HepG2 (cell line): ENCODE data around the gene SEMA4C. TPM values are rescaled to one million over a fixed set of nuclear protein-coding genes. Genes with fewer than 3 reads are reported as not detected.

Source experiments
- DPF2 ChIP-seq: sonication (generic); formaldehyde crosslinking; IDR thresholded peaks from 2 replicates; pipeline ENCODE4 v1.4.0; 2020; ENCODE audit warnings: mild to moderate bottlenecking, low read depth, missing genetic modification reagents, borderline replicate concordance
- EEA1 ChIP-seq: sonication (generic); formaldehyde crosslinking; IDR thresholded peaks from 2 replicates; pipeline ENCODE4 v1.5.1; 2020; ENCODE audit warnings: mild to moderate bottlenecking, missing genetic modification reagents, borderline replicate concordance
- KDM6A ChIP-seq: IDR thresholded peaks from 2 replicates; pipeline ENCODE4 v1.6.1; 2016; ENCODE audit warnings: low read depth
- LCORL ChIP-seq, 2 experiments: fragments of 450-650 bp in 1 of 2; sonication (generic) in 1 of 2; formaldehyde crosslinking in 1 of 2; IDR thresholded peaks; 2 replicates each; pipeline versions ENCODE4 v1.5.0 to v1.6.1; 2017 to 2020; ENCODE audit warnings: antibody characterized with exemption in 1 of 2, missing genetic modification reagents in 1 of 2
- MEIS1 ChIP-seq: sonication (generic); formaldehyde crosslinking; IDR thresholded peaks from 2 replicates; pipeline ENCODE4 v1.9.0; 2021; ENCODE audit warnings: mild to moderate bottlenecking, missing genetic modification reagents, moderate library complexity, borderline replicate concordance
- MIER3 ChIP-seq: IDR thresholded peaks from 2 replicates; pipeline ENCODE4 v1.6.1; 2016; ENCODE audit warnings: missing compliant biosample characterization, borderline replicate concordance
- NFATC3 ChIP-seq: sonication (generic); formaldehyde crosslinking; IDR thresholded peaks from 2 replicates; pipeline ENCODE4 v1.5.1; 2020; ENCODE audit warnings: mild to moderate bottlenecking, missing genetic modification reagents
- NONO ChIP-seq, 2 experiments: fragments of 450-650 bp in 1 of 2; sonication (generic) in 1 of 2; formaldehyde crosslinking in 1 of 2; IDR thresholded peaks in 1 of 2; conservative IDR thresholded peaks in 1 of 2; 2 replicates each; pipeline versions ENCODE4 v1.6.1 to v1.8.0; 2017 to 2022; ENCODE audit warnings: mild to moderate bottlenecking in 1 of 2, missing genetic modification reagents in 1 of 2, moderate library complexity in 1 of 2
- PPARG ChIP-seq: conservative IDR thresholded peaks from 2 replicates; pipeline ENCODE4 v1.6.1; 2016; ENCODE audit warnings: missing biosample characterization, missing genetic modification reagents
- RAD51 ChIP-seq: fragments of 450-650 bp; IDR thresholded peaks from 2 replicates; pipeline ENCODE4 v1.6.1; 2016; ENCODE audit warnings: borderline replicate concordance
- ZFAT ChIP-seq: sonication (generic); formaldehyde crosslinking; conservative IDR thresholded peaks from 2 replicates; pipeline ENCODE4 v1.8.1; 2023; ENCODE audit warnings: missing genetic modification reagents, inconsistent platforms
- ZNF496 ChIP-seq: sonication (generic); formaldehyde crosslinking; IDR thresholded peaks from 2 replicates; pipeline ENCODE4 v1.8.1; 2023; ENCODE audit warnings: mild to moderate bottlenecking, moderate library complexity, missing genetic modification reagents; ENCODE audit not compliant: insufficient replicate concordance
- ZNF552 ChIP-seq: sonication (generic); formaldehyde crosslinking; IDR thresholded peaks from 2 replicates; pipeline ENCODE4 v1.9.0; 2022; ENCODE audit warnings: missing genetic modification reagents, mild to moderate bottlenecking, borderline replicate concordance
- polyA plus RNA-seq, 8 experiments: library from polyadenylated mRNA; depleted of rRNA in 3 of 8; stranded (reverse) in 7 of 8; unstranded in 1 of 8; fragments of >200 nt; fragmentation: Illumina TruSeq in 4 of 8; extraction: Trizol in 4 of 8; gene quantifications; 2 replicates each; pipeline versions ENCODE4 v1.2.1 to v1.2.3, GENCODE V29; 2011 to 2016; ENCODE audit warnings: low read depth in 4 of 8, missing spikeins in 1 of 8, mixed read lengths in 1 of 8; ENCODE audit not compliant: insufficient read depth in 1 of 8
- total RNA-seq, 5 experiments: library from RNA; depleted of rRNA; stranded (reverse); fragments of >200 nt; fragmentation: Illumina TruSeq; extraction: Trizol; gene quantifications; 2 replicates each; pipeline ENCODE4 v1.2.3, GENCODE V29; 2016; ENCODE audit warnings: low read depth in 1 of 5
- TF ChIP-seq, protein P1 (sequence below): sonication (generic); formaldehyde crosslinking; IDR thresholded peaks from 2 replicates; pipeline ENCODE4 v1.8.0; 2022; ENCODE audit warnings: low read depth, missing genetic modification reagents
- TF ChIP-seq, protein P2 (sequence below): sonication (generic); formaldehyde crosslinking; IDR thresholded peaks from 2 replicates; pipeline ENCODE4 v1.4.0; 2020; ENCODE audit warnings: missing genetic modification reagents, low read depth, mild to moderate bottlenecking, borderline replicate concordance
- TF ChIP-seq, protein P3 (sequence below): sonication (generic); formaldehyde crosslinking; IDR thresholded peaks from 2 replicates; pipeline ENCODE4 v1.4.0; 2020; ENCODE audit warnings: low read depth, mild to moderate bottlenecking, missing genetic modification reagents
- TF ChIP-seq, protein P4 (sequence below): fragments of 450-650 bp; IDR thresholded peaks from 2 replicates; pipeline ENCODE4 v1.6.1; 2016
- TF ChIP-seq, protein P5 (sequence below): sonication (generic); formaldehyde crosslinking; IDR thresholded peaks from 2 replicates; pipeline ENCODE4 v1.5.0; 2020; ENCODE audit warnings: missing genetic modification reagents
- TF ChIP-seq, protein P6 (sequence below): IDR thresholded peaks from 2 replicates; pipeline ENCODE4 v1.6.1; 2016; ENCODE audit warnings: low read depth, borderline replicate concordance
- TF ChIP-seq, protein P7 (sequence below): IDR thresholded peaks from 2 replicates; pipeline ENCODE4 v1.6.1; 2018; ENCODE audit warnings: missing genetic modification reagents, mild to moderate bottlenecking, missing compliant biosample characterization

SEMA4C gene
- total and polyA plus RNA-seq, 2 of the 13 experiments (the other 11 are each of a cell fraction or from before 2014, with no cell fraction given) = 25.9 to 46.6 TPM

DNA sequence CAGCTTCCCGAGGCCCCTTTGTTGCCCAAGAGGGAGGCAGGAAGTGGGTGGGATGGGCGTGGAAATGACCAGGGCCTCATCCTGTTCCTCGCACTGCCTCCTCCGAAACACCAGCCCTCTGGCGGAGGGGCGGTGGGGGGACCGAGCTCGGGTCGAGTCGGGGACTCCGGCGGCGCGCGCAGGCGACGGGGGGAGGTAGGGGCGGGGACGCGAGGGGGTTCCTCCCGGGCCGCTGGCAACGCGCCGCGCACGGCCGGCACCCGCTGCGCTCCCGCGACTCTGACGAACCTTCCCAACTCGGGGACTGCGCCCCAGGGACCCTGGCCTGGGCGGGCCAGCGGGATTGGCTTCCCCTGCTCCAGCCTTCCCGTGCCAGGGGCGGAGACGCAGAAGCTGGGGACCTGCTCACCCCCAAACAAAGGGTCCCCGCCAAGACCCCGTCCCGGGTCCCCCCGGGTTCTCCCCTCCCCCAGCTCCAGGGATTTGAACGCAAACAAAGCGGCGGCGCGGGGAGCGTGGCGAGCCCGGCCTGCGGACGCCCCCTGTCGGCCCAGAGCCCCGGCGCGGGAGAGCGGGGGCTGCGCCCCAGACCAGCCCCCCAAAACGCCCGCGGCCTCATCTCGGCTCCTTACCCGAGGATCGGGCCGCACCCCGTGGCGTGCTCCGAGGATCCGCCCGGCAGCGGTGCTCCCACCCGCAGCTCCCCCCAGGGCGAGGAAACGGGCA, 1.2 kb downstream of the SEMA4C start (continued):
- TF ChIP-seq, protein P1, sequence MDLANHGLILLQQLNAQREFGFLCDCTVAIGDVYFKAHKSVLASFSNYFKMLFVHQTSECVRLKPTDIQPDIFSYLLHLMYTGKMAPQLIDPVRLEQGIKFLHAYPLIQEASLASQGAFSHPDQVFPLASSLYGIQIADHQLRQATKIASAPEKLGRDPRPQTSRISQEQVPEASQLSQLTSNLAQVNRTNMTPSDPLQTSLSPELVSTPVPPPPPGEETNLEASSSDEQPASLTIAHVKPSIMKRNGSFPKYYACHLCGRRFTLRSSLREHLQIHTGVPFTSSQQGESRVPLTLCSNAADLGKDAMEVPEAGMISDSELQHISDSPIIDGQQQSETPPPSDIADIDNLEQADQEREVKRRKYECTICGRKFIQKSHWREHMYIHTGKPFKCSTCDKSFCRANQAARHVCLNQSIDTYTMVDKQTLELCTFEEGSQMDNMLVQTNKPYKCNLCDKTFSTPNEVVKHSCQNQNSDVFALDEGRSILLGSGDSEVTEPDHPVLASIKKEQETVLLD (CRISPR knock-in tag) = 0 out of 2 replicates have a peak, but pooled peaks have one; percentile 18
- TF ChIP-seq ZNF552 (CRISPR knock-in tag) (no peak), KDM6A (CRISPR knock-in tag) (peak; percentile 43; the same call in 1 of the 2 replicates), ZNF496 (CRISPR knock-in tag) (no peak), ZFAT (CRISPR knock-in tag) (no peak), MEIS1 (CRISPR knock-in tag) (peak; percentile 66; the same call in 1 of the 2 replicates), LCORL (IDR thresholded peaks at IDR 0.05) (no peak), LCORL (CRISPR knock-in tag; IDR thresholded peaks at IDR 0.05) (peak; percentile 74), PPARG (CRISPR knock-in tag) (0 out of 2 replicates have a peak, but pooled peaks have one; percentile 11), EEA1 (CRISPR knock-in tag) (no peak), NFATC3 (no peak), MIER3 (peak; percentile 6; the same call in 1 of the 2 replicates), NONO (IDR thresholded peaks at IDR 0.05) (no peak), NONO (CRISPR knock-in tag; conservative IDR thresholded peaks at IDR 0.05) (peak; percentile 54), RAD51 (no peak), DPF2 (peak; percentile 61; the same call in 1 of the 2 replicates)
- TF ChIP-seq, protein P2, sequence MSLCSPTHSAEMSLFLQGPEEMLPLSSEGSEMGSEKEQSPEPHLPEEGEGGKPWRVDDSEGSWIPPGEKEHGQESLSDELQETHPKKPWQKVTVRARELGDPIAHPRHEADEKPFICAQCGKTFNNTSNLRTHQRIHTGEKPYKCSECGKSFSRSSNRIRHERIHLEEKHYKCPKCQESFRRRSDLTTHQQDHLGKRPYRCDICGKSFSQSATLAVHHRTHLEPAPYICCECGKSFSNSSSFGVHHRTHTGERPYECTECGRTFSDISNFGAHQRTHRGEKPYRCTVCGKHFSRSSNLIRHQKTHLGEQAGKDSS (CRISPR knock-in tag) = peak; percentile 89
- TF ChIP-seq, protein P3, sequence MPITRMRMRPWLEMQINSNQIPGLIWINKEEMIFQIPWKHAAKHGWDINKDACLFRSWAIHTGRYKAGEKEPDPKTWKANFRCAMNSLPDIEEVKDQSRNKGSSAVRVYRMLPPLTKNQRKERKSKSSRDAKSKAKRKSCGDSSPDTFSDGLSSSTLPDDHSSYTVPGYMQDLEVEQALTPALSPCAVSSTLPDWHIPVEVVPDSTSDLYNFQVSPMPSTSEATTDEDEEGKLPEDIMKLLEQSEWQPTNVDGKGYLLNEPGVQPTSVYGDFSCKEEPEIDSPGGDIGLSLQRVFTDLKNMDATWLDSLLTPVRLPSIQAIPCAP = peak; percentile 87; the same call in 1 of the 2 replicates
- TF ChIP-seq, protein P4, sequence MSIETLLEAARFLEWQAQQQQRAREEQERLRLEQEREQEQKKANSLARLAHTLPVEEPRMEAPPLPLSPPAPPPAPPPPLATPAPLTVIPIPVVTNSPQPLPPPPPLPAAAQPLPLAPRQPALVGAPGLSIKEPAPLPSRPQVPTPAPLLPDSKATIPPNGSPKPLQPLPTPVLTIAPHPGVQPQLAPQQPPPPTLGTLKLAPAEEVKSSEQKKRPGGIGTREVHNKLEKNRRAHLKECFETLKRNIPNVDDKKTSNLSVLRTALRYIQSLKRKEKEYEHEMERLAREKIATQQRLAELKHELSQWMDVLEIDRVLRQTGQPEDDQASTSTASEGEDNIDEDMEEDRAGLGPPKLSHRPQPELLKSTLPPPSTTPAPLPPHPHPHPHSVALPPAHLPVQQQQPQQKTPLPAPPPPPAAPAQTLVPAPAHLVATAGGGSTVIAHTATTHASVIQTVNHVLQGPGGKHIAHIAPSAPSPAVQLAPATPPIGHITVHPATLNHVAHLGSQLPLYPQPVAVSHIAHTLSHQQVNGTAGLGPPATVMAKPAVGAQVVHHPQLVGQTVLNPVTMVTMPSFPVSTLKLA = no peak
- TF ChIP-seq, protein P5, sequence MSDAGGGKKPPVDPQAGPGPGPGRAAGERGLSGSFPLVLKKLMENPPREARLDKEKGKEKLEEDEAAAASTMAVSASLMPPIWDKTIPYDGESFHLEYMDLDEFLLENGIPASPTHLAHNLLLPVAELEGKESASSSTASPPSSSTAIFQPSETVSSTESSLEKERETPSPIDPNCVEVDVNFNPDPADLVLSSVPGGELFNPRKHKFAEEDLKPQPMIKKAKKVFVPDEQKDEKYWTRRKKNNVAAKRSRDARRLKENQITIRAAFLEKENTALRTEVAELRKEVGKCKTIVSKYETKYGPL (CRISPR knock-in tag) = peak; percentile 15; the same call in 1 of the 2 replicates
- TF ChIP-seq, protein P6, sequence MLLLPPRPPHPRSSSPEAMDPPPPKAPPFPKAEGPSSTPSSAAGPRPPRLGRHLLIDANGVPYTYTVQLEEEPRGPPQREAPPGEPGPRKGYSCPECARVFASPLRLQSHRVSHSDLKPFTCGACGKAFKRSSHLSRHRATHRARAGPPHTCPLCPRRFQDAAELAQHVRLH (CRISPR knock-in tag) = peak; percentile 14; the same call in 1 of the 2 replicates
- TF ChIP-seq, protein P7, sequence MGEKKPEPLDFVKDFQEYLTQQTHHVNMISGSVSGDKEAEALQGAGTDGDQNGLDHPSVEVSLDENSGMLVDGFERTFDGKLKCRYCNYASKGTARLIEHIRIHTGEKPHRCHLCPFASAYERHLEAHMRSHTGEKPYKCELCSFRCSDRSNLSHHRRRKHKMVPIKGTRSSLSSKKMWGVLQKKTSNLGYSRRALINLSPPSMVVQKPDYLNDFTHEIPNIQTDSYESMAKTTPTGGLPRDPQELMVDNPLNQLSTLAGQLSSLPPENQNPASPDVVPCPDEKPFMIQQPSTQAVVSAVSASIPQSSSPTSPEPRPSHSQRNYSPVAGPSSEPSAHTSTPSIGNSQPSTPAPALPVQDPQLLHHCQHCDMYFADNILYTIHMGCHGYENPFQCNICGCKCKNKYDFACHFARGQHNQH = peak; percentile 65; the same call in 1 of the 2 replicates
